Mesendoderm (in vitro differentiated cells): ENCODE data around the gene NELL2.

Experiments used
- DNase-seq: peaks from one replicate; pipeline ENCODE4 v3.0.0; 2013
- H2AK5ac ChIP-seq: 2 replicates; pipeline ENCODE4 v1.6.1; 2013; ENCODE audit warnings: low read length, inconsistent platforms
- H2BK120ac ChIP-seq: 2 replicates; pipeline ENCODE4 v1.6.1; 2013; ENCODE audit warnings: low read depth, mild to moderate bottlenecking, low read length, moderate library complexity, mixed read lengths
- H2BK15ac ChIP-seq: replicated peaks from 2 replicates; pipeline ENCODE4 v1.6.1; 2013; ENCODE audit warnings: low read depth, mild to moderate bottlenecking, moderate library complexity
- H2BK5ac ChIP-seq: 2 replicates; pipeline ENCODE4 v1.6.1; 2013; ENCODE audit warnings: low read length, inconsistent platforms
- H3K18ac ChIP-seq: 2 replicates; pipeline ENCODE4 v1.6.1; 2013; ENCODE audit warnings: mild to moderate bottlenecking, low read length, mixed read lengths
- H3K23ac ChIP-seq: one replicate; pipeline ENCODE4 v1.6.1; 2013; ENCODE audit warnings: low read length
- H3K27ac ChIP-seq: 2 replicates; pipeline ENCODE4 v1.5.1; 2013; ENCODE audit warnings: low read depth, mild to moderate bottlenecking, inconsistent platforms, low read length, moderate library complexity
- H3K27me3 ChIP-seq: 2 replicates; pipeline ENCODE4 v1.6.1; 2013; ENCODE audit warnings: low read length, control low read depth, mild to moderate bottlenecking, inconsistent platforms; ENCODE audit not compliant: insufficient read depth, poor library complexity
- H3K36me3 ChIP-seq: 2 replicates; pipeline ENCODE4 v1.6.1; 2013; ENCODE audit warnings: low read length, inconsistent platforms; ENCODE audit not compliant: control insufficient read depth, insufficient read depth
- H3K4ac ChIP-seq: one replicate; pipeline ENCODE4 v1.6.1; 2013; ENCODE audit warnings: low read depth, mild to moderate bottlenecking, low read length, moderate library complexity
- H3K4me1 ChIP-seq: 2 replicates; pipeline ENCODE4 v1.6.1; 2013; ENCODE audit warnings: low read depth, low read length, inconsistent platforms; ENCODE audit not compliant: control insufficient read depth
- H3K4me2 ChIP-seq: 2 replicates; pipeline ENCODE4 v1.6.1; 2013; ENCODE audit warnings: low read length
- H3K4me3 ChIP-seq: 2 replicates; pipeline ENCODE4 v1.5.1; 2013; ENCODE audit warnings: mild to moderate bottlenecking, low read length
- H3K56ac ChIP-seq: one replicate; pipeline ENCODE4 v1.6.1; 2013; ENCODE audit warnings: low read length
- H3K79me1 ChIP-seq: 2 replicates; pipeline ENCODE4 v1.6.1; 2013; ENCODE audit warnings: low read length, inconsistent platforms
- H3K79me2 ChIP-seq: 2 replicates; pipeline ENCODE4 v1.6.1; 2013; ENCODE audit warnings: mild to moderate bottlenecking, low read length; ENCODE audit not compliant: control insufficient read depth, insufficient read depth
- H3K9ac ChIP-seq: 2 replicates; pipeline ENCODE4 v1.6.1; 2013; ENCODE audit warnings: low read length, inconsistent platforms
- H4K5ac ChIP-seq: one replicate; pipeline ENCODE4 v1.6.1; 2013; ENCODE audit warnings: low read length
- H4K8ac ChIP-seq: one replicate; pipeline ENCODE4 v1.6.1; 2013; ENCODE audit warnings: low read depth, mild to moderate bottlenecking, control low read depth, low read length, moderate library complexity
- WGBS: extraction: QIAGEN DNeasy Blood & Tissue Kit; methylation state at CpG from one replicate; pipeline ENCODE4 v1.1.7; 2013; ENCODE audit warnings: low lambda C conversion rate, missing lambda C conversion rate; ENCODE audit not compliant: insufficient coverage; ENCODE audit errors: extremely low coverage; 5-methylcytosine and 5-hydroxymethylcytosine counted together

The NELL2 gene

GRCh38 chr12:44592626-44593025 lies 283.5 kb downstream of the NELL2 start:
- no peak overlapping the region for H3K4me3 ChIP-seq
- no peak overlapping the region for H2BK15ac ChIP-seq
- no peak overlapping the region for H3K4ac ChIP-seq
- no peak overlapping the region for H3K56ac ChIP-seq
- no peak overlapping the region for H4K5ac ChIP-seq
- no peak overlapping the region for H3K23ac ChIP-seq
- H3K9ac ChIP-seq = no peak overlapping the region
- H3K4me2 ChIP-seq = no peak overlapping the region
- no peaks in the 10 kb centered on the region for H3K36me3 ChIP-seq
- DNase-seq = no peak
- H3K27ac ChIP-seq = no peak overlapping the region
- H2AK5ac ChIP-seq = no peak overlapping the region
- no peak overlapping the region for H3K18ac ChIP-seq
- no peaks in the 10 kb centered on the region for H3K27me3 ChIP-seq
- no peaks in the 10 kb centered on the region for H3K79me2 ChIP-seq
- no peak overlapping the region for H2BK5ac ChIP-seq
- H3K79me1 ChIP-seq = no peaks in the 10 kb centered on the region
- no peak overlapping the region for H4K8ac ChIP-seq
- no peaks in the 10 kb centered on the region for H3K4me1 ChIP-seq
- H2BK120ac ChIP-seq = no peak overlapping the region

- no peak overlapping the region for H3K4ac ChIP-seq
- no peak overlapping the region for H3K4me3 ChIP-seq
- H3K79me2 ChIP-seq = no peaks in the 10 kb centered on the region
- H3K4me1 ChIP-seq = no peaks in the 10 kb centered on the region
- no peak overlapping the region for H4K5ac ChIP-seq
- no peaks in the 10 kb centered on the region for H3K36me3 ChIP-seq
- H3K27ac ChIP-seq = no peak overlapping the region
- no peak overlapping the region for H3K23ac ChIP-seq
- H3K9ac ChIP-seq = no peak overlapping the region
- H2BK5ac ChIP-seq = no peak overlapping the region
- no peaks in the 10 kb centered on the region for H3K79me1 ChIP-seq
- H4K8ac ChIP-seq = no peak overlapping the region
- H2BK120ac ChIP-seq = no peak overlapping the region
- DNase-seq = peak; percentile 16
- no peak overlapping the region for H2BK15ac ChIP-seq
- no peak overlapping the region for H3K56ac ChIP-seq
- no peak overlapping the region for H2AK5ac ChIP-seq
- no peak overlapping the region for H3K18ac ChIP-seq
- H3K27me3 ChIP-seq = no peaks in the 10 kb centered on the region
- no peak overlapping the region for H3K4me2 ChIP-seq
These were observed 286.4 kb downstream of the NELL2 start for GRCh38 chr12:44589697-44590096.

- H3K18ac ChIP-seq = no peak overlapping the region
- no peak overlapping the region for H3K9ac ChIP-seq
- H3K4ac ChIP-seq = no peak overlapping the region
- no peak overlapping the region for H3K27ac ChIP-seq
- H3K56ac ChIP-seq = no peak overlapping the region
- no peaks in the 10 kb centered on the region for H3K4me1 ChIP-seq
- H2BK120ac ChIP-seq = no peak overlapping the region
- no peak overlapping the region for H2AK5ac ChIP-seq
- no peak overlapping the region for H3K4me3 ChIP-seq
- H3K36me3 ChIP-seq = no peaks in the 10 kb centered on the region
- H3K79me2 ChIP-seq = no peaks in the 10 kb centered on the region
- H3K79me1 ChIP-seq = no peaks in the 10 kb centered on the region
- H3K23ac ChIP-seq = no peak overlapping the region
- no peak for DNase-seq
- H2BK15ac ChIP-seq = no peak overlapping the region
- no peak overlapping the region for H4K5ac ChIP-seq
- no peak overlapping the region for H4K8ac ChIP-seq
- no peak overlapping the region for H2BK5ac ChIP-seq
- WGBS = no CpG with 5 or more reads among the region's 1 CpG
- no peak overlapping the region for H3K4me2 ChIP-seq
- no peaks in the 10 kb centered on the region for H3K27me3 ChIP-seq
These were observed 287.5 kb downstream of the NELL2 start for GRCh38 chr12:44588651-44589050.

DNA sequence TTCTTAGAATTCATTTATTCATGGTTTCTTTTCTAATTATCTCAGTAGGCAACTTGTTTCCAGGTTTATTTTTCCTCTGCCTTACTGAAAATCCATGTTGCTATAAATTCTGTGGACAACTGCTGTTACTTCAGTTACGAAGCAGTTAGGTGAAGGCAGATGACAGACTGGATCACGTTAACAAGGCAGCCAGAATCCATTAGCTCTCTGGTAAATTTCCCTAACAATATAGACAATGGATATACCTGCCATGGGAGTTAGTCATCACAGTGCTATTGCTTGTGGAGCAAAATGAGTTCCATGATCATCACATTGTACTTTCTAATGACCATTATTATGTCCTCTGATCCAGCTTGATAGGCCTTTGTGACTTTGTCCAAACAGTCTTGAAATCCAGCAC lies 291.5 kb downstream of the NELL2 start:
- Histone ChIP-seq H3K79me2 (no peaks in the 10 kb centered on the region), H3K4me3 (no peak overlapping the region), H3K23ac (no peak overlapping the region)

DNA sequence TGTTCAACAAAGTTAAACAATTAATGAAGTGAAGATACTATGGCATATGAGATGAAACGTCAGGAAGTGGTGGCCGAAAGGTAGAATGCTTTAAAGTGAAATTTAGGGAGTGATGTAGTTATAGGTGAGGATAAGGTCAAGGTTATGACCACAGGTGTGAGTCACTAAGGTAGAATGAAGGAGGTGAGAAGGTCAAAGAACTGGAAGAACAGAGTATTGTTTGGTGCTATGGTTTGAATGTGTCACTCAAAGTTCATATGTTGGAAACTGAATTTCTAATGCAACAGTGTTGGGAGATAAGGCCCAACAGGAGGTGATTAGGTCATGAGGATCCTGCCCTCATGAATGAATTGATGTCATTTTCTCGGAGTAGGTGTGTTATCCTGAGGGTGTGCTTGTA lies 293.6 kb downstream of the NELL2 start:
- Histone ChIP-seq H4K5ac (no peak overlapping the region), H3K23ac (no peak overlapping the region), H3K4me3 (no peak overlapping the region), H3K4ac (no peak overlapping the region), H2AK5ac (no peak overlapping the region), H3K36me3 (no peaks in the 10 kb centered on the region), H3K56ac (no peak overlapping the region), H3K27me3 (no peaks in the 10 kb centered on the region), H3K4me2 (no peak overlapping the region), H3K79me2 (no peaks in the 10 kb centered on the region), H3K27ac (peak overlapping the region; percentile 6), H2BK15ac (no peak overlapping the region), H3K18ac (no peak overlapping the region), H3K79me1 (no peaks in the 10 kb centered on the region), H4K8ac (no peak overlapping the region), H3K9ac (no peak overlapping the region), H2BK5ac (no peak overlapping the region), H2BK120ac (no peak overlapping the region), H3K4me1 (peaks cover 9% of the 10 kb centered on the region)
- WGBS = 100% methylated on average over 2 of the region's 3 CpGs
- DNase-seq = peak; percentile 44

More for the DNA sequence above, 291.5 kb downstream of the NELL2 start:
- no CpG with 5 or more reads among the region's 2 CpGs for WGBS
- Histone ChIP-seq H3K36me3 (no peaks in the 10 kb centered on the region), H3K79me1 (no peaks in the 10 kb centered on the region), H3K27me3 (no peaks in the 10 kb centered on the region), H3K56ac (no peak overlapping the region), H3K18ac (no peak overlapping the region), H4K5ac (no peak overlapping the region), H3K4me1 (peaks cover 7% of the 10 kb centered on the region), H4K8ac (no peak overlapping the region), H2BK15ac (no peak overlapping the region), H2BK5ac (no peak overlapping the region), H3K27ac (no peak overlapping the region), H2BK120ac (no peak overlapping the region), H2AK5ac (no peak overlapping the region), H3K4me2 (no peak overlapping the region), H3K4ac (no peak overlapping the region), H3K9ac (no peak overlapping the region)
- DNase-seq = peak; percentile 63

GRCh38 chr12:44581642-44582242 lies 294.4 kb downstream of the NELL2 start:
- no peaks in the 10 kb centered on the region for H3K36me3 ChIP-seq
- no peaks in the 10 kb centered on the region for H3K79me1 ChIP-seq
- H4K5ac ChIP-seq = no peak overlapping the region
- peak overlapping the region; percentile 88 for H2BK120ac ChIP-seq
- no peak overlapping the region for H3K4me3 ChIP-seq
- no peak overlapping the region for H3K18ac ChIP-seq
- DNase-seq = peak; percentile 71
- H3K79me2 ChIP-seq = no peaks in the 10 kb centered on the region
- no peak overlapping the region for H3K23ac ChIP-seq
- H3K4me1 ChIP-seq = peaks cover 9% of the 10 kb centered on the region
- H3K56ac ChIP-seq = no peak overlapping the region
- H4K8ac ChIP-seq = no peak overlapping the region
- no CpG with 5 or more reads among the region's 1 CpG for WGBS
- no peak overlapping the region for H2AK5ac ChIP-seq
- H2BK15ac ChIP-seq = no peak overlapping the region
- H2BK5ac ChIP-seq = peak overlapping the region; percentile 71
- H3K9ac ChIP-seq = no peak overlapping the region
- H3K27ac ChIP-seq = peak overlapping the region; percentile 85
- no peak overlapping the region for H3K4me2 ChIP-seq
- H3K27me3 ChIP-seq = no peaks in the 10 kb centered on the region
- no peak overlapping the region for H3K4ac ChIP-seq
